Kidney (tissue), 14 donors: ENCODE results near the gene TMEM167A. TPM values are rescaled to one million over a fixed set of nuclear protein-coding genes. Genes with fewer than 3 reads are reported as not detected.

Experiments used
- DNase-seq, 5 donors: peaks; one replicate each; pipeline ENCODE4 v3.0.0-alpha.2; 2013 to 2020
- FAIRE-seq: peaks from 2 replicates; lab custom pipeline; 2012; peaks lifted over from hg19 to GRCh38; lab: Jason Lieb, UNC
- H3K27ac ChIP-seq, 2 donors: one replicate each; pipeline ENCODE4 v1.7.0; 2013; ENCODE audit warnings: low read depth in 2 of 2, low read length in 2 of 2, inconsistent platforms in 1 of 2
- H3K27me3 ChIP-seq: one replicate; pipeline ENCODE4 v1.7.1; 2013; ENCODE audit warnings: low read length, inconsistent platforms; ENCODE audit not compliant: control insufficient read depth, insufficient read depth
- H3K36me3 ChIP-seq, 3 donors: one replicate each; pipeline versions ENCODE4 v1.7.0 to v1.7.1; 2013; ENCODE audit warnings: low read length in 3 of 3, control low read depth in 1 of 3, inconsistent platforms in 1 of 3; ENCODE audit not compliant: insufficient read depth in 3 of 3, control insufficient read depth in 2 of 3
- H3K4me1 ChIP-seq, 3 donors: one replicate each; pipeline versions ENCODE4 v1.7.0 to v1.7.1; 2013; ENCODE audit warnings: low read length in 3 of 3, inconsistent platforms in 1 of 3, low read depth in 1 of 3; ENCODE audit not compliant: control insufficient read depth in 2 of 3, insufficient read depth in 2 of 3
- H3K4me3 ChIP-seq, 3 donors: one replicate each; pipeline versions ENCODE4 v1.7.0 to v1.8.1; 2013; ENCODE audit warnings: low read length in 3 of 3, control low read depth in 1 of 3, inconsistent platforms in 1 of 3
- H3K9ac ChIP-seq, 3 donors: one replicate each; pipeline versions ENCODE4 v1.7.0 to v1.7.1; 2013; ENCODE audit warnings: low read length in 3 of 3, control low read depth in 1 of 3, inconsistent platforms in 1 of 3
- H3K9me3 ChIP-seq, 3 donors: one replicate each; pipeline versions ENCODE4 v1.7.0 to v1.7.1; 2013; ENCODE audit warnings: low read length in 3 of 3, control low read depth in 1 of 3, inconsistent platforms in 1 of 3; ENCODE audit not compliant: control insufficient read depth in 2 of 3, insufficient read depth in 1 of 3
- CTCF ChIP-seq: IDR thresholded peaks from 3 replicates; pipeline ENCODE4 v1.5.1; 2012; ENCODE audit warnings: mild to moderate bottlenecking, moderate library complexity, borderline replicate concordance; ENCODE audit not compliant: insufficient read depth; ENCODE audit errors: extremely low read depth
- intact Hi-C: fragments of 100-400 bp; cut with DNase I; formaldehyde crosslinking; loops from one replicate; pipeline ENCODE4 v1.11.1; 2022
- polyA plus RNA-seq: library from polyadenylated mRNA; stranded (reverse); fragments of 350-450 nt; fragmentation: Illumina TruSeq; extraction: RNeasy Lipid Tissue Mini Kit (QIAGEN cat#74804); gene quantifications from one replicate; pipeline ENCODE4 v1.2.3, GENCODE V29; 2014; ENCODE audit warnings: low read depth, low replicate concordance; ENCODE audit not compliant: insufficient read depth
- total RNA-seq: library from RNA; stranded (reverse); fragmentation: NEBNext Ultra II Directional; extraction: Animal tissue kit (Norgen Biotek cat#: 25700); gene quantifications from one replicate; pipeline ENCODE4 v1.2.1, GENCODE V29; 2021
- donor health status: control.
- donor health status: control.
- donor health status: control.
- donor health status: control.
- donor health status: control.
- donor health status: DM: yes; HTN: yes; CAD: no.
- donor health status: Normal renal cell carcinoma (clear cell type).

The TMEM167A gene
- total and polyA plus RNA-seq, 2 donors from 2014 or later, result 55.3 to 82.0 TPM

- Histone ChIP-seq H3K9me3 (no peaks in the 10 kb centered on the region), H3K4me1 (no peaks in the 10 kb centered on the region), H3K27me3 (no peaks in the 10 kb centered on the region), H3K27ac (no peak overlapping the region), H3K4me3 (no peak overlapping the region), H3K9ac (no peak overlapping the region), H3K36me3 (no peaks in the 10 kb centered on the region)
- intact Hi-C loops, result no loop called here
- no peak for FAIRE-seq
- DNase-seq, result no peak
- TF ChIP-seq CTCF, result no peak
Observed at GRCh38 chr5:83006683-83007283, 70.4 kb downstream of the TMEM167A start.

- DNase-seq (no peak), FAIRE-seq (no peak)
- H3K9me3 ChIP-seq, result no peaks in the 10 kb centered on the region
- H3K27ac ChIP-seq, result no peak overlapping the region
- no peaks in the 10 kb centered on the region for H3K4me1 ChIP-seq
- no peak overlapping the region for H3K9ac ChIP-seq
- TF ChIP-seq CTCF, result no peak
- H3K27me3 ChIP-seq, result no peaks in the 10 kb centered on the region
- no peaks in the 10 kb centered on the region for H3K36me3 ChIP-seq
- intact Hi-C loops, result no loop called here
- no peak overlapping the region for H3K4me3 ChIP-seq
Observed at GRCh38 chr5:83003791-83004190, 73.4 kb downstream of the TMEM167A start.

Other genes starting within 250 kb of the TMEM167A start
- 9.4 TPM for gene XRCC4, start 153 bp upstream of the TMEM167A start, total RNA-seq
- gene XRCC4, start 153 bp upstream of the TMEM167A start, polyA plus RNA-seq, result 8.5 TPM